Adrenal gland (tissue), 5 donors: ENCODE results near the gene HSPB9.

Experiments used
- POLR2A ChIP-seq, 2 donors: fragments of 450-650 bp; IDR thresholded peaks; one replicate each; pipeline ENCODE4 v1.6.1; 2017; ENCODE audit warnings: antibody characterized with exemption in 2 of 2, mild to moderate bottlenecking in 2 of 2, moderate library complexity in 1 of 2
- TF ChIP-seq, protein P1 (sequence below), 6 experiments: fragments of 450-650 bp in 4 of 6; fragments of 200-600 bp in 2 of 6; sonication (generic) in 1 of 6; IDR thresholded peaks; 1 replicate in 5 of 6; 2 replicates in 1 of 6; pipeline versions ENCODE4 v1.5.1 to v1.8.0; 2016 to 2021; ENCODE audit warnings: antibody characterized with exemption in 6 of 6, mild to moderate bottlenecking in 2 of 6, moderate library complexity in 1 of 6
- donor health status: DM: no; HTN: no; CAD: no.

DNA sequence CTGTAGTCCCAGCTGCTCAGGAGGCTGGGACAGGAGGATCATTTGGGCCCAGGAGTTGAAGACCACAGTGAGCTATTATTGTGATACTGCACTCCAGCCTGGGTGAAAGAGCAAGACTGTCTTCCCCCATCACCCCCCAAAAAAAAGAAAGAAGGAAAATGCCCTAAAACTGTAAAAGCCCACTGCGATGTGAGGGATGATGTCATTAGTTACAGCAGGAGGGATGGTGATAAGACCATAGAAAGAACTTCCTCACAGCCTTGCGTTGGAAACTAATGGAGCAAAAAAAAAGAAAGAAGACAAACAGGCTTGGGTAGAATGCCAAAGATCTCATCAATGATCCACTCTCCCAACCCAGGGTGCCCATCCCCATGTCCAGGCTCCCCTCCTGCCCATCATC, 43.1 kb upstream of the HSPB9 start:
- TF ChIP-seq, protein P1, sequence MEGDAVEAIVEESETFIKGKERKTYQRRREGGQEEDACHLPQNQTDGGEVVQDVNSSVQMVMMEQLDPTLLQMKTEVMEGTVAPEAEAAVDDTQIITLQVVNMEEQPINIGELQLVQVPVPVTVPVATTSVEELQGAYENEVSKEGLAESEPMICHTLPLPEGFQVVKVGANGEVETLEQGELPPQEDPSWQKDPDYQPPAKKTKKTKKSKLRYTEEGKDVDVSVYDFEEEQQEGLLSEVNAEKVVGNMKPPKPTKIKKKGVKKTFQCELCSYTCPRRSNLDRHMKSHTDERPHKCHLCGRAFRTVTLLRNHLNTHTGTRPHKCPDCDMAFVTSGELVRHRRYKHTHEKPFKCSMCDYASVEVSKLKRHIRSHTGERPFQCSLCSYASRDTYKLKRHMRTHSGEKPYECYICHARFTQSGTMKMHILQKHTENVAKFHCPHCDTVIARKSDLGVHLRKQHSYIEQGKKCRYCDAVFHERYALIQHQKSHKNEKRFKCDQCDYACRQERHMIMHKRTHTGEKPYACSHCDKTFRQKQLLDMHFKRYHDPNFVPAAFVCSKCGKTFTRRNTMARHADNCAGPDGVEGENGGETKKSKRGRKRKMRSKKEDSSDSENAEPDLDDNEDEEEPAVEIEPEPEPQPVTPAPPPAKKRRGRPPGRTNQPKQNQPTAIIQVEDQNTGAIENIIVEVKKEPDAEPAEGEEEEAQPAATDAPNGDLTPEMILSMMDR (IDR thresholded peaks at IDR 0.05) = no peak
- no peak for TF ChIP-seq POLR2A (IDR thresholded peaks at IDR 0.05)
